ENCODE data around the gene MRFAP1L1.

The MRFAP1L1 gene

GRCh38 chr4:6739920-6740319 lies 30.3 kb upstream of the MRFAP1L1 start:
- no peaks in the 10 kb centered on the region for H3K9me3 ChIP-seq (ENCODE audit: control insufficient read depth, insufficient read depth, low read depth, low read length)
- no peaks in the 10 kb centered on the region for H3K4me1 ChIP-seq (ENCODE audit: control insufficient read depth, insufficient read depth, low read length)
- no peak overlapping the region for H3K27ac ChIP-seq (ENCODE audit: extremely low read depth, low read depth, low read length)
- H3K4me3 ChIP-seq (ENCODE audit: low read depth, low read length), result no peak overlapping the region
- no peaks in the 10 kb centered on the region for H3K36me3 ChIP-seq (ENCODE audit: control insufficient read depth in 2 of 2, insufficient read depth in 1 of 2, low read length in 2 of 2)
- POLR2A ChIA-PET, result no interaction called here
- CTCF ChIA-PET, result no interaction called here
- TF ChIP-seq ZNF677 (tag by site-specific recombination; IDR thresholded peaks at IDR 0.05) (peak; percentile 65; the same call in 1 of the 2 replicates), ZNF791 (tag by site-specific recombination; IDR thresholded peaks at IDR 0.05) (no peak)

- ChIA-PET CTCF (interaction anchor here (0.5 to 0.7 kb wide), 2 partner anchors 13 to 139 kb away, joined by 3 read pairs; no protein-coding TSS in a partner anchor), POLR2A (no interaction called here)
- Histone ChIP-seq H3K27ac (ENCODE audit: extremely low read depth, low read depth, low read length) (no peak overlapping the region), H3K4me3 (ENCODE audit: low read depth, low read length) (no peak overlapping the region), H3K4me1 (ENCODE audit: control insufficient read depth, insufficient read depth, low read length) (no peaks in the 10 kb centered on the region), H3K9me3 (ENCODE audit: control insufficient read depth, insufficient read depth, low read depth, low read length) (no peaks in the 10 kb centered on the region), H3K36me3 (ENCODE audit: control insufficient read depth in 2 of 2, insufficient read depth in 1 of 2, low read length in 2 of 2) (no peaks in the 10 kb centered on the region)
- TF ChIP-seq ZNF639 (tag by site-specific recombination; IDR thresholded peaks at IDR 0.05), result no peak
- no peak for TF ChIP-seq ZNF692 (tag by site-specific recombination; IDR thresholded peaks at IDR 0.05)
- TF ChIP-seq SP7 (tag by site-specific recombination; IDR thresholded peaks at IDR 0.05), result no peak
- no peak for TF ChIP-seq ZNF549 (tag by site-specific recombination; IDR thresholded peaks at IDR 0.05)
- TF ChIP-seq, protein P1, sequence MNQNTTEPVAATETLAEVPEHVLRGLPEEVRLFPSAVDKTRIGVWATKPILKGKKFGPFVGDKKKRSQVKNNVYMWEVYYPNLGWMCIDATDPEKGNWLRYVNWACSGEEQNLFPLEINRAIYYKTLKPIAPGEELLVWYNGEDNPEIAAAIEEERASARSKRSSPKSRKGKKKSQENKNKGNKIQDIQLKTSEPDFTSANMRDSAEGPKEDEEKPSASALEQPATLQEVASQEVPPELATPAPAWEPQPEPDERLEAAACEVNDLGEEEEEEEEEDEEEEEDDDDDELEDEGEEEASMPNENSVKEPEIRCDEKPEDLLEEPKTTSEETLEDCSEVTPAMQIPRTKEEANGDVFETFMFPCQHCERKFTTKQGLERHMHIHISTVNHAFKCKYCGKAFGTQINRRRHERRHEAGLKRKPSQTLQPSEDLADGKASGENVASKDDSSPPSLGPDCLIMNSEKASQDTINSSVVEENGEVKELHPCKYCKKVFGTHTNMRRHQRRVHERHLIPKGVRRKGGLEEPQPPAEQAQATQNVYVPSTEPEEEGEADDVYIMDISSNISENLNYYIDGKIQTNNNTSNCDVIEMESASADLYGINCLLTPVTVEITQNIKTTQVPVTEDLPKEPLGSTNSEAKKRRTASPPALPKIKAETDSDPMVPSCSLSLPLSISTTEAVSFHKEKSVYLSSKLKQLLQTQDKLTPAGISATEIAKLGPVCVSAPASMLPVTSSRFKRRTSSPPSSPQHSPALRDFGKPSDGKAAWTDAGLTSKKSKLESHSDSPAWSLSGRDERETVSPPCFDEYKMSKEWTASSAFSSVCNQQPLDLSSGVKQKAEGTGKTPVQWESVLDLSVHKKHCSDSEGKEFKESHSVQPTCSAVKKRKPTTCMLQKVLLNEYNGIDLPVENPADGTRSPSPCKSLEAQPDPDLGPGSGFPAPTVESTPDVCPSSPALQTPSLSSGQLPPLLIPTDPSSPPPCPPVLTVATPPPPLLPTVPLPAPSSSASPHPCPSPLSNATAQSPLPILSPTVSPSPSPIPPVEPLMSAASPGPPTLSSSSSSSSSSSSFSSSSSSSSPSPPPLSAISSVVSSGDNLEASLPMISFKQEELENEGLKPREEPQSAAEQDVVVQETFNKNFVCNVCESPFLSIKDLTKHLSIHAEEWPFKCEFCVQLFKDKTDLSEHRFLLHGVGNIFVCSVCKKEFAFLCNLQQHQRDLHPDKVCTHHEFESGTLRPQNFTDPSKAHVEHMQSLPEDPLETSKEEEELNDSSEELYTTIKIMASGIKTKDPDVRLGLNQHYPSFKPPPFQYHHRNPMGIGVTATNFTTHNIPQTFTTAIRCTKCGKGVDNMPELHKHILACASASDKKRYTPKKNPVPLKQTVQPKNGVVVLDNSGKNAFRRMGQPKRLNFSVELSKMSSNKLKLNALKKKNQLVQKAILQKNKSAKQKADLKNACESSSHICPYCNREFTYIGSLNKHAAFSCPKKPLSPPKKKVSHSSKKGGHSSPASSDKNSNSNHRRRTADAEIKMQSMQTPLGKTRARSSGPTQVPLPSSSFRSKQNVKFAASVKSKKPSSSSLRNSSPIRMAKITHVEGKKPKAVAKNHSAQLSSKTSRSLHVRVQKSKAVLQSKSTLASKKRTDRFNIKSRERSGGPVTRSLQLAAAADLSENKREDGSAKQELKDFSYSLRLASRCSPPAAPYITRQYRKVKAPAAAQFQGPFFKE (tag by site-specific recombination; IDR thresholded peaks at IDR 0.05; ENCODE audit: borderline replicate concordance), result no peak
- TF ChIP-seq ZNF132 (tag by site-specific recombination; IDR thresholded peaks at IDR 0.05; ENCODE audit: borderline replicate concordance), result no peak
- no peak for TF ChIP-seq PRDM1 (tag by site-specific recombination; IDR thresholded peaks at IDR 0.05)
- TF ChIP-seq ZNF350 (tag by site-specific recombination; IDR thresholded peaks at IDR 0.05), result no peak
- no peak for TF ChIP-seq ZNF501 (tag by site-specific recombination; IDR thresholded peaks at IDR 0.05)
- TF ChIP-seq SCRT1 (tag by site-specific recombination; IDR thresholded peaks at IDR 0.05; ENCODE audit: borderline replicate concordance), result no peak
- no peak for TF ChIP-seq ZIC2 (tag by site-specific recombination; IDR thresholded peaks at IDR 0.05)
- no peak for TF ChIP-seq ZFP37 (tag by site-specific recombination; IDR thresholded peaks at IDR 0.05)
- TF ChIP-seq SALL2 (tag by site-specific recombination; IDR thresholded peaks at IDR 0.05; ENCODE audit: borderline replicate concordance), result no peak
- TF ChIP-seq ZNF544 (tag by site-specific recombination; IDR thresholded peaks at IDR 0.05), result no peak
- TF ChIP-seq ZNF654 (tag by site-specific recombination; IDR thresholded peaks at IDR 0.05; ENCODE audit: low read depth), result no peak
- no peak for TF ChIP-seq ZNF366 (tag by site-specific recombination; conservative IDR thresholded peaks at IDR 0.05)
- TF ChIP-seq, protein P2, sequence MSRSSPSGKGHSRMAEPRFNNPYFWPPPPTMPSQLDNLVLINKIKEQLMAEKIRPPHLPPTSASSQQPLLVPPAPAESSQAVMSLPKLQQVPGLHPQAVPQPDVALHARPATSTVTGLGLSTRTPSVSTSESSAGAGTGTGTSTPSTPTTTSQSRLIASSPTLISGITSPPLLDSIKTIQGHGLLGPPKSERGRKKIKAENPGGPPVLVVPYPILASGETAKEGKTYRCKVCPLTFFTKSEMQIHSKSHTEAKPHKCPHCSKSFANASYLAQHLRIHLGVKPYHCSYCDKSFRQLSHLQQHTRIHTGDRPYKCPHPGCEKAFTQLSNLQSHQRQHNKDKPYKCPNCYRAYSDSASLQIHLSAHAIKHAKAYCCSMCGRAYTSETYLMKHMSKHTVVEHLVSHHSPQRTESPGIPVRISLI (tag by site-specific recombination; IDR thresholded peaks at IDR 0.05), result no peak
- no peak for TF ChIP-seq ZBTB44 (tag by site-specific recombination; IDR thresholded peaks at IDR 0.05)
- no peak for TF ChIP-seq ZNF2 (tag by site-specific recombination; IDR thresholded peaks at IDR 0.05)
- no peak for TF ChIP-seq ZNF23 (tag by site-specific recombination; IDR thresholded peaks at IDR 0.05; ENCODE audit: borderline replicate concordance)
Measured at GRCh38 chr4:6734165-6734786, 24.6 kb upstream of the MRFAP1L1 start.

Data from HEK293 (cell line).